Measurements from ENCODE around the gene TTLL3. TPM values are rescaled to one million over a fixed set of nuclear protein-coding genes. Genes with fewer than 3 reads are reported as not detected.
"Not testable (repeated sequence)": the region's sequence is repeated elsewhere in the genome, so short reads cannot be mapped to it uniquely, and the experiment has no call there.

The TTLL3 gene
- polyA plus RNA-seq, 1 donor (not counting 4 experiments of a cell fraction or from before 2014, with no cell fraction given), result 11.3 TPM

DNA sequence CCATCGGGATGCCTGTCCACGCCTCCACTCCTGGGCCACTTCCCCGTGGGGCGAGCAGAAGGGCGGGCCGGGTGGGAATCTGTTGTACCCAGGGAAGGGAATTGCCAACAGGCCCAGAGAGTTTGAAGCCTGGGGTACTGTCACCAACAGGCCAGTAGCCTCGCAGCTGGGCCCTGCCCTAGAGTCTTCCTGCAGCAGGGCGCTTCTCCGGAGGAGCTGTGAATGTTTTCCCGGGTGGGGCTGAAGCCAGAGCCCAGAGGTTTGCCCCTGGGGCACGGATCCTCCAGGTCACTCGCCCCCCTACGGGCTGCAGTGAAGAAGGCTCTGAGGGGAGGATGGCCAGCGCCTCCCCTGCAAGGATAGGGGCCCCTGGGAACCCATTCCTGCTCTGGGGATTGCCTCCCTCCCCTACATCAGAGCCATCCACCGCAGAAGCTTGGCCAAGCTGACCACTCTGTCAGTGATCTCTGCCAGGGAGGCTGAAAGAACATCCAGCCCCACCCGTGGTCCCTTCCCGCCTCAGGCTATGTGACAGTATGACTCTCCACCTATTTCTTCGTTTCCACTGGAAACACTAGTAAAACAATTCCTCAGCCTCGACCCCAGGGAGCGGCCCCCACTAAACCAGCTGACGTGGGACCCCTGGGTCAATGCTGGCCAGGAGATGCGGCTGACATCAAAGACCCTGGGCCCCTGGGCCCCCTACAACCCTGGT is 53.2 kb downstream of the TTLL3 start:
- Histone ChIP-seq H3K4me1 (ENCODE audit: control insufficient read depth, extremely low read depth, insufficient read depth, low read length) (no peaks in the 10 kb centered on the region), H4K20me1 (ENCODE audit: control insufficient read depth, extremely low read depth, insufficient read depth, low read length) (no peaks in the 10 kb centered on the region), H3K9ac (ENCODE audit: control insufficient read depth, extremely low read depth, insufficient read depth, low read length) (no peak overlapping the region), H3K4me2 (ENCODE audit: control insufficient read depth, extremely low read depth, insufficient read depth, low read depth, low read length) (peak overlapping the region; percentile 37), H3K36me3 (ENCODE audit: control insufficient read depth in 2 of 2, extremely low read depth in 1 of 2, insufficient read depth in 2 of 2, low read length in 2 of 2) (no peaks in the 10 kb centered on the region), H3K9me1 (ENCODE audit: control insufficient read depth, extremely low read depth, insufficient read depth, low read length) (no peaks in the 10 kb centered on the region), H3K79me2 (ENCODE audit: control insufficient read depth, insufficient read depth, low read length) (no peaks in the 10 kb centered on the region), H3K4me3 (ENCODE audit: control insufficient read depth in 2 of 3, extremely low read depth in 1 of 3, insufficient read depth in 2 of 3, low read depth in 1 of 3, low read length in 3 of 3) (peak overlapping the region in 1 of 3 experiments; percentile 1), H2AFZ (ENCODE audit: control insufficient read depth, low read length) (peak overlapping the region; percentile 58), H3K27me3 (ENCODE audit: control insufficient read depth, extremely low read depth, insufficient read depth, low read length) (no peaks in the 10 kb centered on the region), H3K9me3 (ENCODE audit: control insufficient read depth, low read depth, low read length) (no peaks in the 10 kb centered on the region), H3K27ac (ENCODE audit: control insufficient read depth, insufficient read depth, low read length) (no peak overlapping the region)
- TF ChIP-seq EZH2 (IDR thresholded peaks at IDR 0.05; ENCODE audit: low read length), result no peak
- TF ChIP-seq, protein P1, sequence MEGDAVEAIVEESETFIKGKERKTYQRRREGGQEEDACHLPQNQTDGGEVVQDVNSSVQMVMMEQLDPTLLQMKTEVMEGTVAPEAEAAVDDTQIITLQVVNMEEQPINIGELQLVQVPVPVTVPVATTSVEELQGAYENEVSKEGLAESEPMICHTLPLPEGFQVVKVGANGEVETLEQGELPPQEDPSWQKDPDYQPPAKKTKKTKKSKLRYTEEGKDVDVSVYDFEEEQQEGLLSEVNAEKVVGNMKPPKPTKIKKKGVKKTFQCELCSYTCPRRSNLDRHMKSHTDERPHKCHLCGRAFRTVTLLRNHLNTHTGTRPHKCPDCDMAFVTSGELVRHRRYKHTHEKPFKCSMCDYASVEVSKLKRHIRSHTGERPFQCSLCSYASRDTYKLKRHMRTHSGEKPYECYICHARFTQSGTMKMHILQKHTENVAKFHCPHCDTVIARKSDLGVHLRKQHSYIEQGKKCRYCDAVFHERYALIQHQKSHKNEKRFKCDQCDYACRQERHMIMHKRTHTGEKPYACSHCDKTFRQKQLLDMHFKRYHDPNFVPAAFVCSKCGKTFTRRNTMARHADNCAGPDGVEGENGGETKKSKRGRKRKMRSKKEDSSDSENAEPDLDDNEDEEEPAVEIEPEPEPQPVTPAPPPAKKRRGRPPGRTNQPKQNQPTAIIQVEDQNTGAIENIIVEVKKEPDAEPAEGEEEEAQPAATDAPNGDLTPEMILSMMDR (optimal IDR thresholded peaks at IDR 0.05 in 1 of 3, IDR thresholded peaks at IDR 0.05 in 1 of 3, conservative IDR thresholded peaks at IDR 0.05 in 1 of 3; ENCODE audit: extremely low read depth in 1 of 3, insufficient read depth in 2 of 3, low read length in 3 of 3), result no peak
- dilution Hi-C loops (cut with MboI; ENCODE audit: extremely low pct_ligation_motif_present, low sequenced_read_pairs), result no loop called here
- DNase-seq (ENCODE audit: low read depth, low spot score), result no peak
- no peak for FAIRE-seq

DNA sequence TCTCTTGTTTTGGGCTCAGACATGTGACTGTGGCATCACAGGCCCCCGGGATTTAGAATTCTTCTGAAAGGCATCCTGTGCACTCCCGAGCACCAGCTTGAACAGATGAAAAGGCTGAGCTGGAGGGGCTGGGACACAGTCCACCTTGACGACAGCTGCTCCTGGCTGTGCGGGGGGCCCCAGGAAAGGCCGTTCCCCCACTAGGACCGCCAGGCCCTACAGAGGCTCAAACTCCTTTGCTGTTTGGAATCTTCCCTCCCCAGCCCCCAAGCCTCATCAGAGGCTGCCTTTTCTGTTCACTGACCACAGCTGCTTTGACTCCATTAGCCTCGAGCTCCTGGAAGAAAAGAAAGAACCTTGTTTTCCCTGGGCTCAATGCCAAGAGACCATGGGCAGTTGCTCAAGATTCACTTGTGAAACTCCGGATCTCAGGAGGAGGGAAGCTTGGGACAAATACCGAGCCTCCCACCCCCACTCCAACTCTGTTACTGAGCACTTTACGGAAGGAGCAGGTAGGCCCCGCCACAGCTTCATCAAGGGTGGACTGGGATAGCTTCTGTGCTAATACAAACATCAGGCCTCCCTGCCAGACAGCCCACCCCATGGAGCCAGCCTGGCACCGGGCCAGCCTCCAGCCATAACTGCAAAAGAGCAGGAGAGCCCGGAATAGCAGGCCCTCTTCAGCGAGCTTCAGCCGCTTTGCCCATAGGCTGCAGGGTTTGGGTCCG is 54.3 kb downstream of the TTLL3 start:
- no peak for DNase-seq (ENCODE audit: low read depth, low spot score)
- Histone ChIP-seq H3K4me3 (ENCODE audit: control insufficient read depth in 2 of 3, extremely low read depth in 1 of 3, insufficient read depth in 2 of 3, low read depth in 1 of 3, low read length in 3 of 3) (no peak overlapping the region), H3K9ac (ENCODE audit: control insufficient read depth, extremely low read depth, insufficient read depth, low read length) (no peak overlapping the region), H3K9me1 (ENCODE audit: control insufficient read depth, extremely low read depth, insufficient read depth, low read length) (no peaks in the 10 kb centered on the region), H3K4me1 (ENCODE audit: control insufficient read depth, extremely low read depth, insufficient read depth, low read length) (no peaks in the 10 kb centered on the region), H3K36me3 (ENCODE audit: control insufficient read depth in 2 of 2, extremely low read depth in 1 of 2, insufficient read depth in 2 of 2, low read length in 2 of 2) (no peaks in the 10 kb centered on the region), H3K79me2 (ENCODE audit: control insufficient read depth, insufficient read depth, low read length) (no peaks in the 10 kb centered on the region), H3K9me3 (ENCODE audit: control insufficient read depth, low read depth, low read length) (no peaks in the 10 kb centered on the region), H3K27ac (ENCODE audit: control insufficient read depth, insufficient read depth, low read length) (no peak overlapping the region), H2AFZ (ENCODE audit: control insufficient read depth, low read length) (no peak overlapping the region), H3K4me2 (ENCODE audit: control insufficient read depth, extremely low read depth, insufficient read depth, low read depth, low read length) (no peak overlapping the region), H4K20me1 (ENCODE audit: control insufficient read depth, extremely low read depth, insufficient read depth, low read length) (no peaks in the 10 kb centered on the region), H3K27me3 (ENCODE audit: control insufficient read depth, extremely low read depth, insufficient read depth, low read length) (no peaks in the 10 kb centered on the region)
- dilution Hi-C loops (cut with MboI; ENCODE audit: extremely low pct_ligation_motif_present, low sequenced_read_pairs), result no loop called here
- no peak for FAIRE-seq
- TF ChIP-seq EZH2 (IDR thresholded peaks at IDR 0.05; ENCODE audit: low read length), result no peak
- TF ChIP-seq, protein P1 (optimal IDR thresholded peaks at IDR 0.05 in 1 of 3, IDR thresholded peaks at IDR 0.05 in 1 of 3, conservative IDR thresholded peaks at IDR 0.05 in 1 of 3; ENCODE audit: extremely low read depth in 1 of 3, insufficient read depth in 2 of 3, low read length in 3 of 3), result no peak

DNA sequence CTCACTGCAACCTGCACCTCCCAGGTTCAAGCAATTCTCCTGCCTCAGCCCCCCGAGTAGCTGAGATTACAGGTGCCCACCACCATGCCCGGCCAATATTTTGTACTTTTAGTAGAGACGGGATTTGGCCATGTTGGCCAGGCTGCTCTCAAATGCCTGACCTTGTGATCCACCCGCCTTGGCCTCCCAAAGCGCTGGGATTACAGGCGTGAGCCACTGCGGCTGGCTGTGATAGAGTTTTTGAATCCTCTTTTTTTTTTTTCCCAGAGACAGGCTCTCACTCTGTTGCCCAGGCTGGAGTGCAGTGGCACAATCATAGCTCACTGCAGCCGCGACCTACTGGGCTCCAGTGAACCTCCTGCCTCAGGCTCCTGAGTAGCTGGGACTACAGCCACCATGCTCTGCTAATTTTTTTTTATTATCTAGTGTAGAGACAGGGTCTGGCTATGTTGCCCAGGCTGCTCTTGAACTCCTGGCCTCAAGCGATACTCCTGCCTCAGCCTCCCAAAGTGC is 55.1 kb downstream of the TTLL3 start:
- dilution Hi-C loops (cut with MboI; ENCODE audit: extremely low pct_ligation_motif_present, low sequenced_read_pairs); H3K36me3 ChIP-seq (ENCODE audit: control insufficient read depth in 2 of 2, extremely low read depth in 1 of 2, insufficient read depth in 2 of 2, low read length in 2 of 2); FAIRE-seq: not testable (repeated sequence)

More for the DNA sequence above, 55.1 kb downstream of the TTLL3 start:
- not testable (repeated sequence) for H3K27ac ChIP-seq (ENCODE audit: control insufficient read depth, insufficient read depth, low read length); H3K27me3 ChIP-seq (ENCODE audit: control insufficient read depth, extremely low read depth, insufficient read depth, low read length); H3K79me2 ChIP-seq (ENCODE audit: control insufficient read depth, insufficient read depth, low read length); H3K9ac ChIP-seq (ENCODE audit: control insufficient read depth, extremely low read depth, insufficient read depth, low read length); H3K4me1 ChIP-seq (ENCODE audit: control insufficient read depth, extremely low read depth, insufficient read depth, low read length); H3K4me3 ChIP-seq (ENCODE audit: control insufficient read depth in 2 of 3, extremely low read depth in 1 of 3, insufficient read depth in 2 of 3, low read depth in 1 of 3, low read length in 3 of 3); H3K9me1 ChIP-seq (ENCODE audit: control insufficient read depth, extremely low read depth, insufficient read depth, low read length); H3K4me2 ChIP-seq (ENCODE audit: control insufficient read depth, extremely low read depth, insufficient read depth, low read depth, low read length); DNase-seq (ENCODE audit: low read depth, low spot score); H4K20me1 ChIP-seq (ENCODE audit: control insufficient read depth, extremely low read depth, insufficient read depth, low read length); H2AFZ ChIP-seq (ENCODE audit: control insufficient read depth, low read length); H3K9me3 ChIP-seq (ENCODE audit: control insufficient read depth, low read depth, low read length)
